NCI-H345 (cell line): ENCODE data around the gene ANKRD13A.
A peak's percentile ranks its signal among the peaks of the same experiment; 100 is the strongest.
"Not testable (repeated sequence)": the region's sequence is repeated elsewhere in the genome, so short reads cannot be mapped to it uniquely, and the experiment has no call there.

ENCODE experiments used
- DNase-seq: peaks from one replicate; lab custom pipeline; 2025; lab: John Stamatoyannopoulos, UW

ANKRD13A gene

DNA sequence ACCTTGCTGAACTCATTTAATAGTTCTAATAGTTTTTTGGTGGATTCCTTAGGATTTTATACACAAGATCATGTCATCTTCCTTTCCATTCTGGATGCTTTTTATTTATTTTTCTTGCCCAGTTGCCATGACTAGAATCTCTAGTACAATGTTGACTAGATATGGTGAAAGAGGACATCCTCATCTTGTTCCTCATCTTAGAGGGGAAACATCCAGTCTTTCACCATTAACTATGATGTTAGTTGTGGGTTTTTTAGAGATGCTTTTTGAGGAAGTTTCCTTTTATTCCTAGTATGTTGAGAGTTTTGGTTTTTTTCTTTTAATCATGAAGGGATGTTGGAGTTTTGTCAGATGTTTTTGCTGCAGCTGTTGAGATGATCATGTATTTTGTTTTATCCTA, 8.7 kb downstream of the ANKRD13A start:
- DNase-seq: no peak

DNA sequence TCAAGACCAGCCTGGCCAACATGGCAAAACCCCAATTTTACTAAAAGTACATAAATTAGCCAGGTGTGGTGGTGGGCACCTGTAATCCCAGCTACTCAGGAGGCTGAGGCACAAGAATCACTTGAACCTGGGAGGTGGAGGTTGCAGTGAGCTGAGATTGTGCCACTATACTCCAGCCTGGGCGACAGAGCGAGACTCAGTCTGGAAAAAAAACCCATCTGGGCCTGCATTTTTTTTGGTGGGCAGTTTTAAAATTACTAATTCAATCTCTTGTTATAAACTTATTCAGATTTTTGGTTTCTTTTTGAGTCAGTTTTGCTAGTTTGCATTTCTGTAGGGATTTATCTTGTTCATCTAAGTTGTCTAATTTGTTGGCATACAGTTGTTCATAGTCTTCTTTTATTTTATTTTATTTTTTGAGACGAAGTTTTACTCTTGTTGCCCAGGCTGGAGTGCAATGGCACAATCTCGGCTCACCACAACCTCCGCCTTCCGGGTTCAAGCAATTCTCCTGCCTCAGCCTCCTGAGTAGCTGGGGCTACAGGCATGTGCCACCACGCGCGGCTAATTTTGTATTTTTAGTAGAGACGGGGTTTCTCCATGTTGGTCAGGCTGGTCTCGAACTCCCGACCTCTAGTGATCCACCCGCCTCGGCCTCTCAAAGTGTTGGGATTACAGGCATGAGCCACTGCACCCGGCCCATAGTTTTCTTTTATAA, 9.6 kb downstream of the ANKRD13A start:
- DNase-seq: not testable (repeated sequence)

DNA sequence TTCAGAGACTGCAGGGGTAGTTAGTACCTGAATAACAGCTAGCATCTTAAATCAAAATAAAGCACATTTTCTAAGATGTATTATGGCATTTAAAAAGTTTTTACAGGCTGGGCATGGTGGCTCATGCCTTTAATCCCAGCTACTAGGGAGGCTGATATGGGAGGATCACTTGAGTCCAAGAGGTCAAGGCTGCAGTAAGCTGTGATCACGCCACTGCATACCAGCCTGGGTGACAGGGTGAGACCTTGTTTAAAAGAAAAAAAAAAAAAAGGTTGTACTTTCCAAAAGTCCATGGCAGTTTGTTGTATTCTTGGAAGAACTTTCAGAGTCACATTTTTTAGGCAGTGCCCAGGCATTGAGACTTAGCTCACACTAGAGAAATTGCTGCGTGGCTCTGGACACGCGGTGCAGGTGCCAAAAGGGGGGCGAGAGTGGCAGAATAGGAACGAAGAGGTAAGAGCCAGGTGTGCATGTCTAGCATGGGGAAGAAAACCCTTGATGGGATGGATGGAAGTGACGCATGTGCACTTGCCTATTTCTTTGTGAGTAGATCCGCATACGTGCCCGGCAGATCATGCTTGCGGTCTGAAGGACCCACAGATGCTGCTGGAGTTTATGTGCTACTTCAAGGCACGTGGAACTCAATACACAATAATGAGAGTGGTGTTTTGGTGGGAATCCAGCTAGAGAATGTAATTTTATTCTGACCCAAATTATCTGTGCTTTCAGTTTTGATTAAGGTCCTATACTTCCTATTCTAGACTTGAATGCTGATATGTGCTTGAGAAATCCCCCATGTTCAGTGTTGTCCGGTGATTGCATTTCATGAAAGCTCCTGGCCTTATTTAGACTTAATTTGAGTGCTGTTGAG, 11.9 kb downstream of the ANKRD13A start:
- DNase-seq: no peak

DNA sequence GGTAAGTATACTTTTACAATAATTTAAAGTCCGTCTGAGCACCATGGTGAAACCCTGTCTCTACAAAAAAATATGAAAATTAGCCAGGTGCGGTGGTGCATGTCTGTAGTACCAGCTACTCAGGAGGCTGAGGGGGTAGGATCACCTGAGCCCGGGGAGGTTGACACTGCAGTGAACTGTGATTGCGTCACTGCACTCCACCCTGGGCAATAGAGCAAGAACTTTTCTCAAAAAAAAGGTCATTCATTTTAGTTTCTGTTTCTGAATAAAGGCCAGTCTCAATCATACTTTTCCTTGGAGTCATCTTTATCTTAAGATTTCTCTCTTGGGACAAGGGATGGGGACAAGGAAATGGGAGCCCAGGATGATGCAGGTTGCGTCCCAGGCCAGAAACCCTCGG, 12.9 kb downstream of the ANKRD13A start:
- DNase-seq: no peak

DNA sequence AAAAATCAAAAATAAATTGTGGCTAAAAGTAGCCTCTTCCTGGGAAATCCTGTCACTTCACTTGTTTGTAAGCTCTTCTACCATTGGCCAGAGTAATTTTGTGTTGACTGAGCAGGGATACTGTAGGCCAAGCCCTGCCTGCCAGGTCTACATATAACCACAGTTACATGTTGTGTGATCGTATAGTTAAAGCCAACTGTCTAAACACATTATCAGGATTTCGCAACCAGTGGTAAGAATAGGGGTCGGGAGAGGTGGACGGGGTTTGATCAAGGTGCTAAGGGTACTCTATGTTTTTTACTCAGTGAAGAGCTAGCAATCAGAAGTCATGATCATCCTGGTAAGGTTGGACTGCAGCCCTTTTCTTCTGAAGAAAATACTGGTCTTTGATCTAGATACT, 13.4 kb downstream of the ANKRD13A start:
- no peak for DNase-seq

DNA sequence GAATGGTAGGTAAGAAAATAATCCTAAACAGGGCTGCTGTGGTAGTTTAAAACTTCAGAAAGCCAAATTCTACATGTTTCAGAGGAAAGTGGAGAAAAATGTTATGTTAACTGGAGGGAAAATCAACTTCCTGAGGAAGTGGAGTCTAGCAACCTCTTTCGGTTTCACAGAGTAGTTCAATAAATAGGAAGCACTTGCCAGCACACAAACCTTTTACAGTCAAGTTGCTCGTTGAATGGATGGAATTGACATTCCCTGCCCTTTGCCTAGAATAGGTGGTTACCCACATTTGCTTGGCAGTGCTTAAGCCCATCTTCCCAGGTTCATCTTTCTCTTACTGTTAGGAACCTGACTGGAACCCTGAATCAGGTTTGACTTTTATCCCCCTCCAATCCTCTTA, 15.9 kb downstream of the ANKRD13A start:
- DNase-seq: no peak

DNA sequence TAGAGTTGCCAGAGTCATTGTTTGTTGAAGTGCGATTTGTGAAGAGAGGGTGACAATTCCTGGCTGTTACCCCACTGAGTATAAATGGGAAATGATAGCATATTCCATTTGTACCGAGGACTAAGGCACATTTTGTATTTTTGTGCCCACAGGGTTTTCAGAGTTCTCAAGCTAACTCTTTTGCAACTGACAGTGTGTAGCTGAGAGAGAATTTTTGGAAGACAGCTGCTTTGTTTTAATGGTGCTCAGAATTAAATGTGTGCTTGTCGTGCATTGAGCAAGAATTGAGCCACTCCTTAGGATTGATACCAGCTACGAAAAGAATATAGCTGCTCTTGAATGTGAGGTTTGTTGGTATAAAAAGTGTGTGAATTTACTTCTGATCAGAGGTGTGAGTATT, 21.7 kb downstream of the ANKRD13A start:
- no peak for DNase-seq

DNA sequence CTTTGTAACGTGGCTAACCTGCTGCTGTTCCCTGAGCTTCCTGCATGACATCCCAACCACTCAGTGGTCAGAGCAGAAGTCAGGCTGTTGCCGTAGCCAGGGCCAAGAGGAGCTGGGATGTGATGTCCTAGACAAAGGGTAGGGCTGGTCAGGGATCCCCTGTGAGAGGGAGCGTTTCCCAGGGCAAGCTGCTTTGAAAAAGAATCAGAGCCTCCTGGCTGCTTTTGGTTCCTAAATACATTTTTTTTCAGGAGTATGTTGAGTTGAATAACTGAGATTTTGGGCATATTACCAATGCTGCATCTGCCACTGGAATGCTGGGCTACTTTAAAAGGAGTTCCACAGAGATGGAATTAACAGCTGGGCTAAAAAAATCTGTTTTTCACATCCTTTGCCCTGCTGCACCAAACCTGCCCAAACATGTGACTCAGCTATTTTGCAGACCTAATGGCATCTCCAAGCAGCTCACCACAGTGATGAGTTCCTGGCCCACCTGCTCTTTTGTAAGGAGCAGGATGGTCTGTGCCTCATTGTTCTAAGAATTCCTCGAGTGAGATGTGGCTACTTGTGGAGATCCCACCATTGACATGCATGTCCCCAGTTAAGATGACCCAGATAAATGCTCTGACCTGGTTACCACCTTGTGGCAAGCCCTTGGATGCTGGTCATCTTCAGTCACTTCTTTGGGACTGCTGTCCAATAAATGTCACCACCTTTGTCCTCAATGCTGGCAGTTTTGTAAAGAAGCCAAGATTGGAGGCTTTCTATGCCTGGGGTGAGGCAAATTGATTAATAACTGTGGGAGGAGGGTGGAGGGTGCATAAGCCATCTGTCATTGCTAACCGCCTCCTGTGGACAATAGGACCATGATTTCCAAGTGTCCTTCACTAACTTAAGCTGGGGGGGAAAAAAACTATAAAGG, 24.1 kb downstream of the ANKRD13A start:
- DNase-seq: no peak

DNA sequence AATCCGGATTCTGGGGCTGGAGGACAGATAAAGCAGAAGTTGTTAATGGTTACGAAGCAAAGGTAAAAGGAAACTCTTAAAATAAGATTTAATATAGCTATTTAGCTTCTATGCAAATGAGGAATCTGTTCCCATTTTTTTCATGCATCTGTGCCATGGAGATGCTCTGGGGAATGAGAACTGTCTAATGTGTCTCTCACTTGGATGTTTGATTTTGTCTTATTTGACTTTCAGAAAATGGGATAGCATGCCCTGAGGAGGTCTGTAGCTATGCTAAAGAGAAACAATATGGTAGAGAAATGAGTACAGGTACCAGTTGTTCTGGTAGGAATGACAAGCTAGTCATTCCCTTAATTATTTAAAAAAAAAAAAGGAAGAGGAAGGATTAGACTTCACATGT, 24.8 kb downstream of the ANKRD13A start:
- no peak for DNase-seq

DNA sequence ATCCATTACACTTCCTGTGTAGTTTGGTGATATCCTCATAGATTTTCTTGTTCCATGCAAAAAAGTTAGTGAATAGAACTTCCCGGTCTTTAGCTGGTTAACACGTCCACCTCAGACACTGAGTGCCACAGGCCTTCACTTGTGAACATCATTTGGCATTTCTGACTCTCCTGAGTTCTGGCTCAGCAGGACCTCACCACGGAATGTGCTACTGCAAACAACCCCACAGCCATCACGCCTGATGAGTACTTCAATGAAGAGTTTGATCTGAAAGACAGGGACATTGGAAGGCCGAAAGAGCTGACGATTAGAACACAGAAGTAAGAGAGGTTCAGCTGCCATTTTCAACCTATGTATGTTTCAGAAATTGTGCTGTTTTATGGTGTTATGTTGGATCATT, 29.1 kb downstream of the ANKRD13A start:
- no peak for DNase-seq

DNA sequence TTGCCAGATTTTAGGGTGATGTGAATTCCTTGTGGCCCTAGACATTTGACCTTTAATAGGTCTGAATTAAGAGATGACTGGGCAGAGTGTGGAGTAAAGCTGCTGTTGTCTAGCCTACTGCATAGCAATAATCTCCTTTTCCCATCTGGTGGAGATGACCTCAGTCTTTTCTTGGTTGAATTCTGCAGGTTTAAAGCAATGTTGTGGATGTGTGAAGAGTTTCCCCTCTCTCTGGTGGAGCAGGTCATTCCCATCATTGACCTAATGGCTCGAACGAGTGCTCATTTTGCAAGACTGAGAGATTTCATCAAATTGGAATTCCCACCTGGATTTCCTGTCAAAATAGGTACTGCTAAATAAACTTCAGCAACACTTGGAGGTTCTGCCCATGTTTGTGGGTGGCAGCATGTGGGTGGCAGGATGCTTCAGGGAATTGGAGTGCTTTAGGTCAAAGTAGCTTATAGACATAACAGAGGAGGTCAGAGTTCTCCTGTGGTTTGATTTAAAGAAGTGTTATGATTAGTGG, 30.1 kb downstream of the ANKRD13A start:
- no peak for DNase-seq

DNA sequence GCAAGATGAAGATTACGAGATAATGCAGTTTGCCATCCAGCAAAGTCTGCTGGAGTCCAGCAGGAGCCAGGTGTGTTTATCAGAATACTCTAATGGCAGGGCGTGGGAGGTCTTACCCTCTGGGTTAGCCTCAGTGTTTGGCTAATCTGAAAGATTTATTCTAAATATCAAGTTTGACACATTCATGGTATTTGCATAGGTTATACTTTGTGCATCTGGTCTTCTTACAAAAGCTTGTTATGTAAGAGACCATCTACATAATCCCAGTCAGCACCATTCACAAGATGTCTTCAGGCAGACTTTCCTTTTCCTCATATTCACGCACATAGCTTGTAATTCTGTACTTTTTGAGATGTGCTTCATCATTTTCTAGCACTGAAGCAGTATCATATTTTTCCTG, 34.7 kb downstream of the ANKRD13A start:
- DNase-seq: no peak

DNA sequence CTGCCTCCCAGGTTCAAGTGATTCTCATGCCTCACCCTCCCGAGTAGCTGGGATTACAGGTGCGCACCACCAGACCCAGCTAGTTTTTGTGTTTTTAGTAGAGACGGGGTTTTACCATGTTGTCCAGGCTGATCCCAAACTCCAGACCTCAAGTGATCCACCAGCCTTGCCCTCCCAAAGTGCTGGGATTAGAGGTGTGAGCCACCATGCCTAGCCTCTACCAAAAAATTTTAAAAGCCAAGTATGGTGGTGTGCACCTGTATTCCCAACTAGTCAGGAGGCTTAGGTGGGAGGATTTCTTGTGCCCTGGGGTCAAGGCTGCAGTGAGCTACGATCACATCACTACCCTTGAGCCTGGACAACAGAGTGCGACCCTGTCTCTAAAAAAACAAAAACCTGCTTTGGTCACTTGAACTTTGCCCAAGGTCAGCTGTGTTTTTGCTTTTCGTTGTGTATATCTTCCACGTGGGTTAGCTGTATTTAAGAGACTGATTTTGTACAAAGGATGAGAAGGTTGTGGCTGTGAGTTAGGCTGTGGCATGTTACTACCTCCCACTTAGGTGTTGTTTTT, 36.4 kb downstream of the ANKRD13A start:
- no peak for DNase-seq

DNA sequence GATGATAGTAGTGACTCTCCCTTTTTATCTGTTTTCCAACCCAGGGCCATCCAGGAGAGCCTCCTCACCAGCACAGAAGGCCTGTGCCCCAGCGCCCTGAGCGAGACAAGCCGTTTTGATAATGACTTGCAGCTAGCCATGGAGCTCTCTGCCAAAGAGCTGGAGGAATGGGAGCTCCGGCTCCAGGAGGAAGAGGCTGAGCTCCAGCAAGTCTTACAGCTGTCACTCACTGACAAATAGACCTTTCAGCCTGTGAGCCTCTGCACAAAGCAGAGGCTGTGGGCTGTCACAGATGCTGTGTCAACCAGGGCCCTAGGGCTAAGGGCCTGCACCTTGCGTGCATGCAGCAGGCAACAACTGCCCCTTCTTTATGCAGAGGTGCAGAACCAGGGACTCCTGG, 38.1 kb downstream of the ANKRD13A start:
- DNase-seq: no peak

DNA sequence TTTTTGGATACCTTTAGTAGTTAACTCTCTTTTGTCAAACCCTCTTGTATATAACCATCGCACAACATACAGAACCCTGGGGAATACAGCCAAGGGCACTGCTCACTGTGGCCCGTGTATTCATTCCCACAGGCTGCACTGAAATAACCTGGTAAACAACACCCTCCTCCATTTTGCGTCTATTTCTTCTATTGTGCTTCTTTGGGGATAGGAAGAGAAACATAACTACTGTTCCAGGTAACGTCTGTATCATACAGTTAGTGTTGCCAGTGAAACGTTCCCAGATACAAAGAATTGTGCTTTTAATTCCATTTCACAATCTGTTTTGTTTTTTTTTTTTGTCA, 39.5 kb downstream of the ANKRD13A start:
- no peak for DNase-seq

DNA sequence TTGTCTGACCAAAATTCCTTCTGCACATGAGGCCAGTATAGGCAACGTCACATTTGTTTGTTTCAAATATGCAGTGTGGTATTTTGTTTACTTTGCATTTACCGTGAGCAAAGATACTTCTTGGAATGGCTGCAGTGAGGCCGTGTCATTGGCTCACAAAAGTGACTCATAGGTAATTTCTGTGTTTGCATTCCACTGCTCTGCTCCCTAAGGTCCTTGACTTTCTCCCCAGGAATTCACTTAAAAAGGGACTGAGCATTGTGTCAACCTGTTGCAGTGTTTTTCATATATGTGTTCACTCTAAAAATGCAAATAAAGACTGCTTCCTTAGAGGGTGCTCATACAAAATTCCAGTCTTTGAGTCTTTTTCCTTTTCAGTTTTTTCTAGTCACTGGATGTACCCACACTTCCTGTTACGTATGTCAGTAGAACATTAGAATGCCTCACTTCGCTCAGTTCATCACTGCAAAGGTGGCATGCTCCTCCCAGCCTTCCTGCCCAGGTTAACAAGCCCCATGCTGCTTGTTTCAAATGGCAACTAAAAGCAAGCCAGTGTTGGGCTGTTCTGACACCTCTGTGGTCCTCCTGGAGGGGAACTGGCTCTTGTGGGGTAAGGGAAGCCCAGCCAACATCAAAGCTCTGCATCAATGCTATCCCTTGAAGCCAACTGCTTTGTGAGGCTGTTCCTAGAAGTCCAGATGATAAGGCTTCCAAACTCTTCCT, 40.0 kb downstream of the ANKRD13A start:
- DNase-seq: peak; percentile 21

DNA sequence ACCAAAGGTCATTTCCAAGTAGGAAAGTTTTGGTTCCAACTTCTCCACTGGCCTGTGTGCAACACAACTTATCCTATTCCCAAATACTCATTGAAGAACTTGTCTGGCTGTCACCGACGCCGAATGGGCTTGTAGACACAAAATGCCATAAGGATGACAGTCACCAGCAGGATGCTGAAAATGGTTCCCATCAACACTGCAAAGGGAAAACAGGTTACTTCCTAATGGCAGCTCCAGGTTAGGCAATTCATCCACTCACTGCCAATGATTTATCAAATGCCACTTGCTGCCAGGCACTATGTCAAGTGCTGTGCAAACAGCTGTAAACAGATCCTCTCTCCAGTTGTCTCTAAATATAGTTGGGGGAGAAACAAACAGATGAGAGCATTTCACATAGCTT, 43.0 kb downstream of the ANKRD13A start:
- DNase-seq: peak; percentile 86

DNA sequence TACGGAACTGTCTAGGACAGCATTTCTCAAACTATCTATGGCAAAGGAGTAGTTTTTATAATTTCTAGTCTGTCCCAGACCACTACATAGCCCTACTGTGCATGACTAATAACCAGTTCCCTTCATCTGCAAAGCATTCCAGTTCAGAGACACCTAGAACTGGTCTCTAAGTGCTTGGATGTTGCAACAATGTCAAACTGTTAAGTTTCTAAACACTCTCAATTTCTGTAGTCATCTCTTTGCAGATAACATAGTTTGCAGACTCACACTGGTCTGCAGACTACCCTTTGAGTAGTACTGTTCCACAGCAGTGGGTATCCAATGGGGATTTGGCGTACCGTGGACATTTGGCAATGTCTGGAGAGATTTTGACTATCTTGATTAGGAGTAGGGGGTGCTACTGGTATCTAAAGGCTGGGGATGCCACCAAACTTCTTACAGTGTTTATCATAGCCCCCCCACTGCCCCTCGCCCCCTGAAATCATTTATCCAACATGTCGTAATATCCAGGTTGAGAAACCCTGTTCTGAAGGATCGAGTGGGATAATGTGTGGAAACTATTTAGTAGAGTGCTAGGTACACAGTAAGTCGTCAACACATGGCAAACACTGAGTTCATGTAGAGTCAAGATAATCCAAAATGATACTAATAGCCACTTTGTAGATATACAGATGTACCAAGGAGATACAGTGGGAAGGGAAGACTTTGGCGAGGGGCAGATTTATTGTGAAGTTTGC, 47.4 kb downstream of the ANKRD13A start:
- DNase-seq: no peak

DNA sequence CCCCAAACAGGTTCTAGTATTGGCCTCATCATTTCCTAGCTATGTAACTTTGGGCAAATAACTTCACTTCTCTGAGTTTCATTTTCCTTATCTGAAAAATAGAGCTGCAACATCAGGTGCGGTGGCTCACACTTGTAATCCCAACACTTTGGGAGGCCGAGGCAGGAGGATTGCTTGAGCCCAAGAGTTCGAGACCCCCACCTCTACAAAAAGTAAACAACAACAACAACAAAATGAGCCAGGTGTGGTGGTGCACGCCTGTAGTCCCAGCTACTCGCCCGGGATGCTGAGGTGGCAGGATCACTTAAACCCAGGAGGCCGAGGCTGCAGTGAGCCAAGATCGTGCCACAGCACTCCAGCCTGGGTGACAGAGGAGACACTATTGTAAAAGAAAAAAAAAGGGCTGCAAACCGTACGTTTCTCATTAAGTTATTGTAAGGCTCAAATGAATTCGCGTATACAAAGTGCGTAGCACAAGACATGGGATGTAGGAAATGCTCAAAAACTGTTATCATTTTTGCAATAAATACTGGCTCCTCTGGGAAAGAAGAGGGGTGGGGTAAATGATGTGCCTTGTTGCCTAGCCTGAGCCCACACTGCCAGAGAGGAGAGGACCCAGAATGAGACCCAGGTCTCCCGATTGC, 48.2 kb downstream of the ANKRD13A start:
- no peak for DNase-seq
